ENCODE results near the gene GCK.

Gene GCK

DNA sequence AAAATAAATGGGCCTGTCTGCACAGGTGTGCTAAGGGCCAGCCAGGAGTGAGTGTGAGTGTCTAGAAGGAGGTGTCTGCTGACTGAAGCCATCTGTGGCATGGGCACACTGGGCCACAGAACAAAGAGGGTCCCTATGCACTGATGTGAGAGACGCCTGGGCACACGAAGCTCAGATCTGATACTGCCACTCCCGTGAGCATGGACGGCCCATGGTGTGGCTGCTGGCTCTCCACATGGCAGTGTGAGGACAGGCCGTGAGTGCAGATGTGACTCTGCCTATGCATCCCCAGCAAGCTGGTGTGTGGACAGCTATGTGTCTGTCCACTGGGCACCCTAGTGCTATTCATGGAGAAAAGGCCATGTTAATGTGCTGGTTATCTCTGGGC, 35.3 kb downstream of the GCK start:
- peak; percentile 36 for DNase-seq

DNA sequence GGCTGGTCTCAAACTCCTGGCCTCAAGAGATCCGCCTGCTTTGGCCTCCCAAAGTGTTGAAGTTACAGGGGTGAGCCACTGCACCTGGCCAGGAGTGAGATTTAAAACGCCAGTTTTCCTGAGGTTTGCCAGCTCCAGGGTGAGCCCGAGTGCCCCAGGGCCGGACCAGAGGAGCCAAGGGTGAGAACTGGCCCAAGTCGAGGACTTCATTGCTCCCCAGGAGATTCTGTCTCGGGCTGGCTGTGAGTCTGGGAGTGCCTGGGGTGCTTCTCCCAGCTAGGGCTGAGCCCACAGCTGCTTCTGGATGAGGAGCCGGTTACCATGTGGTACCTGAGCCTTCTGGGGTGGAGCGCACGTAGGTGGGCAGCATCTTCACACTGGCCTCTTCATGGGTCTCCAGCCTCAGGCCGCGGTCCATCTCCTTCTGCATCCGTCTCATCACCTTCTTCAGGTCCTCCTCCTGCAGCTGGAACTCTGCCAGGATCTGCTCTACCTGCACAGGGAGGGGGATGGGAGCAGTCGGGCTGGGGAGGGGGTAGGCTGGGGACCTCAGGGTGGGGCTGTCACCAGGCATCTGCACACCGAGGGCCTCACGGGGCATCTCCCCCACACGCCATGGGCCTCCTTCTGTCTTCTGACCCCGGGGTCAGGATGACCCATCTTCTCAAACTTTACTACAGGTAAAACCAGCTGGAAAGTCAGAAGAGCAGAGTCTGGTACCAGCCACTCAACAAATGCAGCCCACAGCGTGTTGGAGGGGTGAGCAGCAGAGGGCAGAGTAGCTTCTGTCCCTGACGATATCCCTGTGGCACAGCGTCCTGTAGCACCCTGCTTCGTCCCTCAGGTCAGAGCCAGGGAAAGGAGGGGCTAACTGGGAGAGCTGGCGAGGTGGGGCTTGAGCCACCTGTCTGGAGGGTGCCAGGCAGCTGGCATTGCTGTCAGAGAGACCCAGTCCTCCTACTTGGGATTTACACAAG, 36.0 kb downstream of the GCK start:
- DNase-seq, result peak; percentile 20

DNA sequence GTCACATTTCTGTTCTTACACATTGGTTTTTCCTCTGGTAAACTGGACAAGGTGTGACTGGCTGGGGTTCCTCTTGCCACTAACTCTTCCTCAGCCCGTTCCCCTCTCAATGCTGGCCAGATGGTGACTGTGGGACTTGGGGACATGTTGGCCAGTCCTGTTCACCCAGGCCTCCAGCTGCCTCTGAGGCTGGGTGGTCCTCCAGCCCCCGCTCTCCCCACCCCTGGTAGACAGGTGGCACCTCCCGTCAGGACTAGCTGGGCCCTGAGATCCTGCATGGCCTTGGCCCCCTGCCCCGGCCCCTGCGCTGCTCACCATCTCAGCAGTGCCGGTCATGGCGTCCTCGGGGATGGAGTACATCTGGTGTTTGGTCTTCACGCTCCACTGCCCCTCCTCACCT, 37.3 kb downstream of the GCK start:
- peak; percentile 39 for DNase-seq

DNA sequence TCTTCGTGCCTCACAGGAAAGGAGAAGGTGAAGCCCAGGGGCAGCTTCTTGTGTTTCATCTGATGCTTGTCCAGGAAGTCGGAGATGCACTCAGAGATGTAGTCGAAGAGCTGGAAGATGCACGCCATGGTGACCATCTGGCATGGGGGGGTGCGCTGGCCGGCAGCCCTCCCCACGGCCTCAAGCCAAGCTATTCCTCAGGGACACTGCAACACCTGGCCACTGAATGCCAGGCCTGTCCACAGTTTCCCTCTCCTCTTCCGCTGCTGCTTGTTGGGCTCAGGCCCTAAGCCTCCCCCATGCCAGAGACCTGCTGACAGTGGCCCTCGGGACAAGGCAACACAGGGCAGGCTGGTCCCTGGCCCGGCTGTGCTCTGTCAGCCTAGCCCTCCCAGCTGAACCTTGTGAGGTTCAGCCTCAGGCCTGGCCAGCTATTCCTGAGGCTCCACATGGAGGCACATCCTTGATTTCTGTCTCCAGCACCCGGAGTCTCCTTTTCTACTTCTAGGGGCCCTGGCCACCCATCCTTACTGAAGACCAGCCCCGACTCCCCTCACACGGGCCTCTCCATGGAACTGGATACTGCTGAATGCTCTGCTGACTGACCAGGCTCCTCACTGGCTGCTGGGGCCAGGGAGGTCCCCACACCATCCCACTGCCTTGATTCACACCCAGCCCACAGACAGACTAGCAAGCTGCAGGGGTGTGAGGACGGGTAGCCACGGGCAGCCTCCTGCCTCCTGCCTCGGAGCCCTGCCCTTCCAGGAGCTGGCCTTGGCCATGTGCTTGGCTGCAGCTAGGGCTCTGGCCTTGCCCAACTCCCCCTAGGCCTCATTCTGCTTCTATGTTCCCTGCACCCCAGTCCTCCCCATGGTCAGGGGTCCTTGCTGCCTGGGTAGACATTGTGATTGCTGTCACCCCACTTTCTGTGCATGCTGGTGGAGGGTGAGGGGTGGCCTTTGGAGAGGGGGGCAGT, 38.0 kb downstream of the GCK start:
- peak; percentile 40 for DNase-seq

DNA sequence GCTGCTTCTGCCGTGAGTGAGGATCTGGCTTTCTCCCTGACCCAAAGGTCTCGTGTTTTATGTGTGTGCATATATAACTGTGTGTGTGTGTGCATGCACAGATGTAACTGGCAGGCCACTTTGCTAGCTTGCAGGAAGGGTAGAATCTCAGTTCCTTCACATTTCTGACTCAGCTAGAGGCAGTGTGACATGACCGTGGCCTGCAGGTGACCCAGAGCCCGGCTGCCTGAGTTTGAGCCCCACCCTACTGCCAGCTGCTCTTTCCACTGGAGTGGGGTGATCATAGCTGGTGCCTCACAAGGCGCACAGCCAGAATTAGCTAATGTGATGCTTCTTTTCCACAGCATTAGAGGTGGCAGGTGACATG, 38.8 kb downstream of the GCK start:
- peak; percentile 40 for DNase-seq

DNA sequence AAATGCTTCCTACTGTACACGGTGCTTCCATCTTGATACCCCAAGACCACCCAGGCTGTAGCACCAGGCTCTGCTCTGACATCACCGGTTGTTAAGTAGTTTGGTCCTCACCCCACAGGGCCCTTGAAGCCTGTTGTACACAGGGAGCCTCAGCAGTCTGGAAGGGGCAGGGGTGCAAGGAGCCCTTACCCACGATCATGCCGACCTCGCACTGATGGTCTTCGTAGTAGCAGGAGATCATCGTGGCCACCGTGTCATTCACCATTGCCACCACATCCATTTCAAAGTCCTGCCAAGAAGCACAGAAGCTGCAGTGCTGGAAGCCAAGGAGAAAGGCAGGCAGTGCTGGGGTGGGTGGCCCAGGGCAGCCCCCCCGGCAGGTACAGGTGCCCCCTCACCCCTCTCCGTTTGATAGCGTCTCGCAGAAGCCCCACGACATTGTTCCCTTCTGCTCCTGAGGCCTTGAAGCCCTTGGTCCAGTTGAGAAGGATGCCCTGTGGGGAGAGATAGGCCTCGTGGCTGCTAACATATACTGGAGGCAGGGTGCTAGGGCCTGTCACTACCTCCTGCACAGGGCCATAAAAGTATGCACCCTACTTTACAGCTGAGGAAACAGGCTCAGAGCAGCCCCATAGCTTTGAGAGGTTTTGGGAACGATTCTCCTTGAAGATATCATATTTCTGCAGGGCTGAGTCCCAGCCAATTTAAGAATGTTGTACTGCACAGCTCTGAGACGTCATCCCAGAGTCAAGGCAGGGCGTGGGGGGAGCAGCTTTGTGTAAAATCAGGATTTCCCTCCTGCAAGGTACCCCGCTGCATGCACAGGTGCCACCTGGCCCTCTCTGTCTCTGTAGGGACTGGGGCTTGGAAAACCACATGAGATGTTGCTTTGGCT, 39.4 kb downstream of the GCK start:
- DNase-seq, result peak; percentile 43

DNA sequence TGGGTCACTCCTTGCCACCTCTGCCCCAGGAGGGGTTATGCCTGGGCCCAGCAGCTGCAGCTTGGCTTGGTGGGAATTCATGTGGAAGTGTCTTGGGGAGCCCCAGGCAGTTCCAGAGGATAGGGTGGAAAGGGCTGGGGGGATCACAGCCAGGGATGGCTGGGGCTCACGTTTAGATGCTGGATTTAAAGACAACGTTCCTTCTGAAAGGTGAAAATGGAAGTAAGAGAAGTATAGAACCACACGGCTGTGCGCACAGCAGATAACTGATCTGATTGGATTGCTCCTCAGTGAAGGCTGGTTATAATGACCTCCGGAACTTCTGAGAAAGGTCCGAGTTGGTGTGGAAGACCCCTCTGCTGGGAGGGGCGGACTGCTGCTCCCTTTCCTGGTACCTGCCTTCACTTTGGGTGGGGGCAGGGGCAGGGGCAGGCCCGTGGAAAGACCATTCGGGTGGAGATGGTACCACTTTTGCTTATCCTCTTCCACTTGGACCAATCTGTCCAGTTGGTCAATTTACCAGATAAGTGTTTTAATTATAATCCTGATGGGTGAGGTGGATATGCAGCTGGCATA, 40.2 kb downstream of the GCK start:
- DNase-seq, result no peak

DNA sequence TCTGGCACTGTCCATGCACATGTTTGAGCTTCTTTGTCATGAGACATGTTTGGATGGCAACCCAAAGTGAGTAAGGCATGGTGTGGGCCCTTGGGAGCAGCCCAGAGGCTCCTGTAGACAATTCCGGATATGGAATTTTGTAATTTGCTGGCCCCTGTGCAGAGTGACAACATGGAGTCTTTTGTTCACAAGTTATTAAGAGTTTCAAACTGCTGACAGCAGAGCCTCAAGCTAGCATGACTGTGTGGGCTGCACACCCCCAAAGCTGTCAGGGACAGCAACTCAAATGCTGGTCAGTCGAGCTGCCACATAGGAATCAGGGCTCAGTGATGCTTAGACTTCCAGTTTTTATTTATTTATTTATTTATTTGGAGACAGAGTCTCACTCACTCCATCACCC, 41.1 kb downstream of the GCK start:
- DNase-seq, result no peak

DNA sequence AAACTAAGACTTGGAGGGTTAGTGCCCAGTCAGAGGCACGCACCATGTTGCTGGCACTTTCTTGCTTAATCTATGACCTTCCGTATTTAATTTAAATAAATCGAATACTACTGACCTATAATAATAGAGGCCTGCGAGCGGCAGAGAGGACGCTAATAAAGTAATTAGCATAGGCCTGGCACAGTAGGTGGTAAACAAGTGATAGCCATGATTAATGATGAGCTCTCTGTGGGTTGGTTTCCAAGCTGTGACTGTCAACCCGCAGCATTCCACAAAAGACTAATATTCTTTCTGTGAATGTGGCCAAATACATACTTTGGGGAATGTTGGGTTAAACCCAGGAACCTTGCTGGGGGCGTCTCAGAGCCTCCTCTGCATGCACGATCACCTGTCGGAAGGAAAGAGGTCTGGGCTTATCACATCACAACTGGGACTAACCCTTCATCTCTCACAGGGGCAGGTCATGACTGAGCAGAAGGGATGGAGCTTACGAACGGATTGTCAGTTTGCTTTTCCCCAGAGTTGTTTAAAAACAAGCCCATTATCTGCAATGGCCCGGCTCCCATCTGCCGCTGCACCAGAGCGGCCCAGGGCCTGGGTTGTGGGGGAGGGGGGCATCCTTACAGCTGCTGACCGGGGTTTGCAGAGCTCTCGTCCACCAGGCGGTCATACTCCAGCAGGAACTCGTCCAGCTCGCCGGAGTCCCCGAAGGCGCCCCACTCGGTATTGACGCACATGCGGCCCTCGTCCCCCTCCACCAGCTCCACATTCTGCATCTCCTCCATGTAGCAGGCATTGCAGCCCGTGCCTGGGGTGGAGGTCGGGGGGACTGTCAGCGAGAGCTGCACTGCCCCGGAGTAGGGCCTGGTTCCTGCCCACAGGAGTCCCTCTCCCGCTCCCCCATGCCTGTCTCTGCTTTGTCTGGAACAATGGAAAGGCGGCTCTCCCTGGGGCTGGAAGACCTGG, 41.9 kb downstream of the GCK start:
- DNase-seq, result peak; percentile 47

DNA sequence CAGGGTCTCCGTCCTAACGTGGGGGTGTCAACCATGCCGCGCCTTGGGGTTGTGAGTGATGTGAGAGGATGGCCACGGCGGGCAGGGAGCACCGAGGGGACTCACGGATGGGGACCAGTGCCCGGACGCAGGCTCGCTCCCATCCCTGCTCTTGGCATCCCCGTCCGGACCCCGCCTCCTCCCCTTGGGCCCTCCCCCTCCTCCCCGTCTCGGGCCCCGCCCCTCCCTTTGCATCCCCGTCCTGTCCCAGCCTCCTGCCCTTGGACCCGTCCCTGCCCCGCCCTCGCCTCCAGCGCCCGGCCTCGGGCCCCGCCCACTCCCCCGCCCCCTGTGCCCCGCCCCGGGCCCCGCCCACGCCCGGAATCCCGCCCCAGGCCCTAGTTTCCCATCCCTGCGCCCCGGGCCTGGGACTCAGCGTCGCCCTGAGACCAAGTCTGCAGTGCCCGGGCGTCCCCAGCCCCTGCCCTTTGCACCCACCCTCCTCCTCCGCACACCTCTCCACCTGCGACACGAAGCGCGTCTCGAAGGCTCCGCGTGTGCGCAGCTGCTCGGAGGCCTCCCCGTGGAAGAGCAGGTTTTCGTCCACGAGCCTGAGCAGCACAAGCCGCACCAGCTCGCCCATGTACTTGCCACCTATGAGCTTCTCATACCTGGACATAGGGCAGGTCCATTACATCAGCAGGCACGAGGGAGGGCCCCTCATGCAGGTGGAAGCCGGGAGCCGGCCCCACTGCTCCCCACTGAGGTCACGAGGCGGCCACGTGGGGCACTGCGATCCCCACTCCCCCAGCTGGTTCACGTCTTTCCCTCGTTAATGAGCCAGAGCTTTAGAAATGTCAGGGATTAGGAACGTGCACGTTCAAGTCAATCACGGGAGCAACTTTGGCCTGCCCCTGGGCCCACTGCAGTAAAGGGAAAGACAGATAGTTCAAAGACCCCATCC, 43.0 kb downstream of the GCK start:
- DNase-seq, result peak; percentile 76

DNA sequence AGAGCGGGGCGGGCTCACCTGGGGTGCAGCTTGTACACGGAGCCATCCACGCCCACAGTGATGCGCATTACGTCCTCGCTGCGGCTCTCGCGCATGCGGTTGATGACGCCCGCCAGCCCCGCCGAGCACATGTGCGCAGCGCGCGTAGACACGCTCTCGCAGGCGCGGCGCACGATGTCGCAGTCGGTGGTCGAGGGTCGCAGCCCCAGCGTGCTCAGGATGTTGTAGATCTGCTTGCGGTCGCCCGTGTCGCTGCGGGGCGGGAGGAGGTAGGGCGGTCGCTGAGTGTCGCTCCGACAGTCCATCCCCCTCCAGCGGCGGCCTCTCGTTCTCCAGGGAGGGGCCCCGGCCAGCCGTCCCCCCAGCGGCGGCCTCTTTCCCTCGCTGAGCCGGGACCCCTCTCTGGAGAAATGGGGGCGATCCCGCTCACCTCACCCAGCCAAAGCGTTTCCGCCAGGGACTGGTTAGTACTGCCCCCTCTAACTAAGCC, 43.7 kb downstream of the GCK start:
- peak; percentile 77 for DNase-seq

DNA sequence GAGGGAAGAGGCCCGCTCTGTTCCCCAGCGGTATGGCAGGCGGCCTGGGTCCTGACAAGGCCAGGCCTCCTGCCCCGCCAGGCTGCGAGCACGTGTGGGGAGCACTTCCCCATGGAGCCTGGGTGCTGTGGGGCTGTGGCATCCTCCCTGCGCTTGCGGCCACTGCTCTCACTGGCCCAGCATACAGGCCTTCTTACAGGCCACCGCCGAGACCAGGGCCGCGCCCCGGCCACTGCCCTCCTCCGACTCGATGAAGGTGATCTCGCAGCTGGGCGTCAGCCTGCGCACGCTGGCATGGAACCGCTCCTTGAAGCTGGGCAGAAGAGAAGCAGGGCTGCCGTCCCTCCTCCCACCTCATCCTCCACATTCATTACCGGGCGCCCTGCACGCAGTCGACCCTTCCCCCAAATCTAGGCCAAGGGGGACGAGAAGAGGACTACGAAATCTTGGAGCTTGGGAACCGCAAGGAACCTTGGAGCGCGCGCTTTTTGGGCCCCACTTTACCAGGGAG, 44.2 kb downstream of the GCK start:
- no peak for DNase-seq

DNA sequence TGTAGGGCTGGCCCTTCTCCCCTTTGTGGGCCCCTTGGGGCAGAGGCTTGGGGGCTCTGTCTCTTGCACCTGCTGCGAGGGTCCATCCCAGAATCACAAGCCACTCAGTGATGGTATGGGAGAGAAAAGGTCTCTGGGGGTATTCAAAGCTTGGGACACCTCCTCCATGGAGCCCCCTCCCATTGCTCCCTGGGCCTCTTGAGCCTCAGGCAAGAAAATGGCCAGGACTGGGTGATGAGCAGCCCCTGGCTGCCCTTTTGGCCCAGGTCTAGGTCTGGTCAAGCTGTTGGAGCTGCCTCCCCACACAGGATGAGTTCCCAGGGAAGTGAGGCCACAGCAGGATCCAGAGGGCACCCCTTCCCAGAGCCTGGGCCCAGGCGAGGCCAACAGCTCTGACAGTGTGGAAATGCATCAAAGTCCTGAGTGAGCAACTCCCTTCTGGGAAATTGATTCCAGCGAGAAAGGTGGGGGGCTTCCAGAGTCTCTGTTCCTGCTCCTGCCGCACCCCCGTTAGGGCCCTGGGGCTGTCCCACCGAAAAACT, 44.7 kb downstream of the GCK start:
- no peak for DNase-seq

DNA sequence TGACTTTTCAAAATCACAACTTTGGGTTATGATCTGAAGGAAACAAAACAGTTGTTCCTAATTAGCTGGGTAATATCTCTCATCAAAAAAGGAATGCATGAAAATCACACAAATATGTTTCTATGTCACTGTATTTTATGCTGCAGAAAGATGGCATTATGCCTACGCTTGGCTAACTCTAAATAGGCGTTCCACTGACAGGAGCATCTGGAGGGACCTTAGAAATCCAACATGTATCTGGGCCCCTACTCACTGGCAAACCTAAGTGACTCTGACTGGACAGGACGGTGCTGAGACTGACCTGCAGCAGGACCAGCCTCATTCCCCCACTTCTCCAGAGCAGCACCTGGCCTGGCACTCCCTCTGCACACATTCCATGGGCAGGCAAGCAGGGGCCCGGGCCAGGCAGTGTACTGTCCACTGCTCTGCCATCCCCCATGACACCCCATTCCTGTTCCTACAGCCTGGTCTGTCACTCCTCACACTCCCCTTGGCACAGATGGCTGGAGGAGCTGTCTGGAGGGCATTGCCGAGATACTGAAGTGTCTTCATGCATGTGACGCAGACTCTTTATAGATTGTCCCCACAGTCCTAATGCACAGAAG, 45.5 kb downstream of the GCK start:
- DNase-seq, result no peak

DNA sequence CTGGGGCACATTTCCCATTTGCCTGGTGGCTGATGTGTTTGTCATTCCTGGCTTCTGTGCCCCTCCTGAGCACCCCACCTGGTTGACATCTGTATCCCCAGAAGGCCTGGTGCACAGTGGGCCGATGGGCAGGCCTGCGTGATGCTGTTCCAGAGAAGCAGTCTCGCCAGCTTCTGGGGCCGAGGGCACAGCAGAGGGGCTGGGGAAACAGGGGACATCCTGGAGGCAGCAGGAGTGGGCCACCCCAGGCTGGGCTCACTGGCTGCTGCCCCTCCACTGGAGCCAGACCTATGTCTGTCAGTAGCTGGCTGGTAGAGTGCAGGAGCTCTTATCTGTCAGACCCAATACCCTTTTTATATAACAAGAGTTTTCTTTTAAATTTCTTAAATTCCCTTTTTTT, 47.2 kb downstream of the GCK start:
- DNase-seq, result no peak

DNA sequence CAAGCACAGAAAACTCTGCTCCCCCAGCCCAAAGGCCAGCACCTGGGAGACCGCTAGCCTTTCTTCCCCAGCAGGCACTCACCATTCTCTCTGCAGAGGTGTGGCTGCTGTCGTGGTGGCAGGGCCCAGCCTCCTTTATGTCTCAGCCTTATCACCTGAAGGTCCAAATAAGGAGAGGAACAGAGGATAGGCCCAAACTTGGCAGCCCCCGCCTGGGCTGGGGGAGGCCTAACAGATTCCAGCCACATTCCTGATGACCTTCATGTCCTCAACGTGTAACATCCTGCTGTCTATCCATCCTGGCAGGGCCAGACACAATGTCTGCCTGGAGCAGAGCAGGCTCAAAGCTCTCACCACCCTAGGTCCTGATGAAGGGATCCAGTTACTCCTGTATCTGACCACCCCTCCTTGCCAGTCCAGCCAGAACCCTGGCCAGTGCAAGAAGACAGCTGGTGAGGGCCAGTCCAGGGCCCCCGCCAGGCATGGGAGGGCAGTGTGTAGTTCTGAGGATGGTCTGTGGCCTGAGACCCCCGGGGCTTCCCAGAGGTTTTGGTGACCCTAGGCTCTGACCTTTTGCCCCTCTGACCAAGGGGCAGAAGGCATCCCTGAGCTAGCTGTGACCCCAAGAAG, 47.9 kb downstream of the GCK start, which contains the start of gene MYL7:
TSS of gene MYL7 (minus strand) at position 112 of the 630 bp plus-strand sequence. CDS start at position 85, 27 bp downstream.
- DNase-seq, result no peak

DNA sequence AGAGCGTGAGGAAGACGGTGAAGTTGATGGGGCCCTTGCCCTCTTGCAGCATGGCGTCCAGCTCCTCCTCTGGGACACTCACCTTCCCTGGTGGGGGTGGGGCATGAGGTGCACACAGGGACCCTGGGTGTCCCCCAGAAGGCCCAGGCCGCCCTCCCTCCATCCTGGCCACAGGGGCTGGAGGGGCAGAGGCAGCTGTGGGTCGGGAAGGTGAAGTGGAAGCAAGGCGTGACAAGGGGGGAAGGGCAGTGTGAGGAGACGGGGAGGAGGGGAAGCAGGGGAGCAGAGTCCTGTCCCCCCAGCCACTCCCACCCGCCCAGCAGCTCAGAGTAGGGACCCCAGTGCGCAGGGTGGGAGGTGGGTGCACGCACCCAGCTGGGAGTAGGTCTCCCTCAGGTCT, 48.9 kb downstream of the GCK start:
- DNase-seq, result no peak
